Endothelial cell of umbilical vein (primary cell): ENCODE measurements around the gene LSM7. TPM values are rescaled to one million over a fixed set of nuclear protein-coding genes. Genes with fewer than 3 reads are reported as not detected.

Source experiments
- BruUV-seq: library from RNA; stranded (reverse); fragments of 400-500 nt; replicated peaks from 2 replicates; lab custom pipeline; 2021; lab: Mats Ljungman, UMichigan
- CTCF ChIA-PET: fragments of 300-600, 350-600 bp; sonication (Branson Sonifier 250); formaldehyde crosslinking; loops from one replicate; lab custom pipeline; 2021; ENCODE audit warnings: antibody characterized with exemption, inconsistent platforms; lab: Charles Lee
- POLR2A ChIA-PET: fragments of 300-600, 350-600 bp; sonication (Branson Sonifier 250); formaldehyde crosslinking; loops from one replicate; lab custom pipeline; 2021; ENCODE audit warnings: antibody characterized with exemption, inconsistent platforms; lab: Charles Lee
- DNase-seq: peaks from one replicate; pipeline ENCODE4 v3.0.0-alpha.2; 2011; ENCODE audit warnings: low read depth, low spot score
- FAIRE-seq: peaks from 2 replicates; lab custom pipeline; 2011; peaks lifted over from hg19 to GRCh38; lab: Jason Lieb, UNC
- H2AFZ ChIP-seq: 2 replicates; pipeline ENCODE4 v1.6.0; 2012; ENCODE audit warnings: low read depth, low read length, control low read depth, inconsistent platforms
- H3K27ac ChIP-seq: 2 replicates; pipeline ENCODE4 v1.5.1; 2011; ENCODE audit warnings: low read depth, mild to moderate bottlenecking, control low read depth, low read length, moderate library complexity; ENCODE audit not compliant: insufficient read depth
- H3K27me3 ChIP-seq, 2 experiments: 2 replicates each; pipeline versions ENCODE4 v1.6.0 to v1.6.1; 2011; ENCODE audit warnings: low read length in 2 of 2, mixed read lengths in 1 of 2; ENCODE audit not compliant: control insufficient read depth in 2 of 2, insufficient read depth in 2 of 2
- H3K36me3 ChIP-seq, 2 experiments: 2 replicates in 1 of 2; 3 replicates in 1 of 2; pipeline ENCODE4 v1.5.1; 2011; ENCODE audit warnings: low read length in 2 of 2, mild to moderate bottlenecking in 1 of 2, moderate library complexity in 1 of 2; ENCODE audit not compliant: control insufficient read depth in 2 of 2, insufficient read depth in 2 of 2; ENCODE audit errors: extremely low read depth in 1 of 2
- H3K4me1 ChIP-seq: 3 replicates; pipeline ENCODE4 v1.5.1; 2011; ENCODE audit warnings: mild to moderate bottlenecking, low read length; ENCODE audit not compliant: control insufficient read depth, insufficient read depth; ENCODE audit errors: extremely low read depth
- H3K4me2 ChIP-seq: 2 replicates; pipeline ENCODE4 v1.6.1; 2011; ENCODE audit warnings: low read length, control low read depth, mixed read lengths; ENCODE audit not compliant: insufficient read depth
- H3K4me3 ChIP-seq, 3 experiments: fragments of 200-600 bp in 1 of 3; sonication (generic), shearing (Covaris generic) in 1 of 3; replicated peaks in 1 of 3; 2 replicates each; pipeline ENCODE4 v1.5.1; 2011 to 2016; ENCODE audit warnings: control low read depth in 3 of 3, low read length in 3 of 3, mild to moderate bottlenecking in 2 of 3, inconsistent platforms in 1 of 3, low read depth in 1 of 3, moderate library complexity in 1 of 3; ENCODE audit not compliant: insufficient read depth in 1 of 3
- H3K79me2 ChIP-seq: 2 replicates; pipeline ENCODE4 v1.6.0; 2012; ENCODE audit warnings: low read length, inconsistent platforms; ENCODE audit not compliant: control insufficient read depth, insufficient read depth
- H3K9ac ChIP-seq: replicated peaks from 2 replicates; pipeline ENCODE3; 2011; ENCODE audit warnings: low read length, control low read depth; ENCODE audit not compliant: insufficient read depth; ENCODE audit errors: extremely low read depth
- H3K9me1 ChIP-seq: replicated peaks from 3 replicates; pipeline ENCODE4 v1.6.0; 2011; ENCODE audit warnings: mild to moderate bottlenecking, low read length; ENCODE audit not compliant: control insufficient read depth, insufficient read depth; ENCODE audit errors: extremely low read depth
- H3K9me3 ChIP-seq: replicated peaks from 2 replicates; pipeline ENCODE4 v1.5.1; 2012; ENCODE audit warnings: low read length, inconsistent platforms; ENCODE audit not compliant: control insufficient read depth, insufficient read depth
- H4K20me1 ChIP-seq: replicated peaks from 2 replicates; pipeline ENCODE3; 2011; ENCODE audit warnings: mild to moderate bottlenecking, low read length; ENCODE audit not compliant: control insufficient read depth, insufficient read depth; ENCODE audit errors: extremely low read depth
- CTCF ChIP-seq, 2 donors: IDR thresholded peaks; 1 replicate in 1 of 2; 2 replicates in 1 of 2; pipeline ENCODE4 v1.5.1; 2011; ENCODE audit warnings: low read length in 2 of 2, mild to moderate bottlenecking in 2 of 2, moderate library complexity in 2 of 2, control low read depth in 1 of 2, inconsistent platforms in 1 of 2, low read depth in 1 of 2; ENCODE audit not compliant: insufficient read depth in 1 of 2; ENCODE audit errors: extremely low read depth in 1 of 2
- EZH2 ChIP-seq: IDR thresholded peaks from 2 replicates; pipeline ENCODE4 v1.6.1; 2012; ENCODE audit warnings: borderline replicate concordance, low read depth, mild to moderate bottlenecking, moderate library complexity, low read length, inconsistent platforms; ENCODE audit not compliant: severe bottlenecking
- FOS ChIP-seq: IDR thresholded peaks from 2 replicates; pipeline ENCODE4 v1.6.1; 2011; ENCODE audit warnings: mild to moderate bottlenecking, low read length, moderate library complexity, borderline replicate concordance; ENCODE audit not compliant: insufficient read depth
- JUN ChIP-seq: IDR thresholded peaks from 2 replicates; pipeline ENCODE4 v1.6.1; 2011; ENCODE audit warnings: borderline replicate concordance, low read depth; ENCODE audit not compliant: insufficient read length, insufficient read depth
- MYC ChIP-seq: IDR thresholded peaks from one replicate; pipeline ENCODE4 v1.6.1; 2011; ENCODE audit warnings: mild to moderate bottlenecking, low read depth, low read length
- POLR2A ChIP-seq: IDR thresholded peaks from 2 replicates; pipeline ENCODE4 v1.6.1; 2012; ENCODE audit warnings: low read depth, mild to moderate bottlenecking, control low read depth, low read length
- POLR2AphosphoS5 ChIP-seq: IDR thresholded peaks from 2 replicates; pipeline ENCODE4 v1.6.1; 2012; ENCODE audit warnings: low read depth, mild to moderate bottlenecking, control low read depth, low read length, moderate library complexity; ENCODE audit not compliant: insufficient read depth
- dilution Hi-C: fragments of 300-500 bp; cut with MboI; formaldehyde crosslinking; loops from one replicate; pipeline ENCODE4 v1.15.0; 2019; ENCODE audit warnings: low sequenced_read_pairs; ENCODE audit not compliant: extremely low pct_ligation_motif_present
- intact Hi-C: fragments of 100-400 bp; cut with micrococcal nuclease; formaldehyde crosslinking; loops from one replicate; pipeline ENCODE4 v1.10.0; 2022
- polyA plus RNA-seq, 4 experiments: library from polyadenylated mRNA; depleted of rRNA in 3 of 4; stranded (reverse) in 3 of 4; unstranded in 1 of 4; fragments of >200 nt; gene quantifications; 2 replicates each; pipeline versions ENCODE4 v1.2.1 to v1.2.3, GENCODE V29; 2011 to 2012; ENCODE audit warnings: missing spikeins in 1 of 4
- total RNA-seq: library from RNA; stranded (reverse); gene quantifications from 2 replicates; pipeline ENCODE4 v1.2.3, GENCODE V29; 2021

The LSM7 gene
- total and polyA plus RNA-seq, 2 donors (not counting 3 experiments of a cell fraction or from before 2014, with no cell fraction given), result 124 to 673 TPM

GRCh38 chr19:2320939-2321338 is 7.4 kb downstream of the LSM7 start:
- Histone ChIP-seq H3K27me3 (no peaks in the 10 kb centered on the region), H3K9me1 (no peaks in the 10 kb centered on the region), H3K4me1 (no peaks in the 10 kb centered on the region), H3K9me3 (no peaks in the 10 kb centered on the region), H3K27ac (no peak overlapping the region), H3K9ac (no peak overlapping the region), H3K4me2 (no peak overlapping the region), H3K36me3 (peaks cover 0 to 13% of the 10 kb centered on the region in 2 experiments), H3K79me2 (peaks cover 7% of the 10 kb centered on the region), H4K20me1 (no peaks in the 10 kb centered on the region), H3K4me3 (no peak overlapping the region), H2AFZ (no peak overlapping the region)
- intact Hi-C loops, result no loop called here
- dilution Hi-C loops, result no loop called here
- ChIA-PET POLR2A (no interaction called here), CTCF (no interaction called here)
- no TSS peak for BruUV-seq
- DNase-seq, result no peak
- TF ChIP-seq EZH2 (no peak), JUN (no peak), MYC (no peak), CTCF (IDR thresholded peaks at IDR 0.05; ENCODE audit: extremely low read depth in 1 of 2, insufficient read depth in 1 of 2, low read depth in 1 of 2, low read length in 2 of 2) (no peak), POLR2AphosphoS5 (no peak), FOS (no peak), POLR2A (no peak)
- no peak for FAIRE-seq
